HG03521 (cell line): ENCODE measurements around the gene SMAD9.
A peak's percentile ranks its signal among the peaks of the same experiment; 100 is the strongest.

Source experiments
- ATAC-seq: cut with Tn5 transposase; IDR thresholded peaks from one replicate; pipeline ENCODE4 v1.9.1; 2021; ENCODE audit warnings: mild to moderate bottlenecking, moderate library complexity; ENCODE audit not compliant: unreplicated experiment

The SMAD9 gene

DNA sequence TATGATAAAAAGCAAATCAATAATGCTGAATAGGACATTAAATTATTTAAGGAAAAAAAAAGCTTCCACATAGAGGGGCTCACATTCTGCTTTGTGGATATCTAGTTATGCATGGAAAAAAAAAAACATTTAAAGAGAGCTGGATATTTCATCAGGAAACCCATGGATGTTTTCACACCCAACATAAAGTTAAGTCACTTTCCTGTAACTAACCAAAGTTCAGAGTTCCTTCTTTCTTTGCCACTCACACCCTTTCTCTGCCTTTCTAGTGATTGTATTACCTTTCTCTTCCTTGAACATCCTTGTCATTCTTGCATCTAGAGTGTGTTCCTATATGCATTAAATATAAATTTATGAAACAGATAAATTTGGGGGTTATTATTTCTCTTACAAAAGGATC lies 53.8 kb downstream of the SMAD9 start:
- ATAC-seq = no peak

DNA sequence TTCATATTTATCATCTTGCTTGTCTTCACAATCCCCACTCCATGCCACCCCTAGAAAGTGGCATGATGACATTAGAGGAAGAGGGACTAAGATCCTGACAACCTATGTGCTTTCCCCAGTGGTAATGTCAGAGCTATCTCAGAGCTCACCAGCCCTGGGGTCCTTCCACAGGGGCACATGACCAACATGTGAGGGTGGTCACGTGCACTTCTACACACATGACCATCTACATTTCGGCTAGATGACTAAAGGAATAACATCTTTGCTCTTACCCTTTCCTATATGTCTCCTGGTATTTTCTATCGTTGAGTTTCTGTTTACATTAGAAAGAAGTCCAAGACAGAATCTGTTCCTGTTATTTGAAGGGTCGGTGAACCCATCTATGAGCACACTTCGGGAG lies 54.8 kb downstream of the SMAD9 start:
- no peak for ATAC-seq

GRCh38 chr13:36862722-36863121 lies 57.3 kb downstream of the SMAD9 start:
- ATAC-seq = no peak

DNA sequence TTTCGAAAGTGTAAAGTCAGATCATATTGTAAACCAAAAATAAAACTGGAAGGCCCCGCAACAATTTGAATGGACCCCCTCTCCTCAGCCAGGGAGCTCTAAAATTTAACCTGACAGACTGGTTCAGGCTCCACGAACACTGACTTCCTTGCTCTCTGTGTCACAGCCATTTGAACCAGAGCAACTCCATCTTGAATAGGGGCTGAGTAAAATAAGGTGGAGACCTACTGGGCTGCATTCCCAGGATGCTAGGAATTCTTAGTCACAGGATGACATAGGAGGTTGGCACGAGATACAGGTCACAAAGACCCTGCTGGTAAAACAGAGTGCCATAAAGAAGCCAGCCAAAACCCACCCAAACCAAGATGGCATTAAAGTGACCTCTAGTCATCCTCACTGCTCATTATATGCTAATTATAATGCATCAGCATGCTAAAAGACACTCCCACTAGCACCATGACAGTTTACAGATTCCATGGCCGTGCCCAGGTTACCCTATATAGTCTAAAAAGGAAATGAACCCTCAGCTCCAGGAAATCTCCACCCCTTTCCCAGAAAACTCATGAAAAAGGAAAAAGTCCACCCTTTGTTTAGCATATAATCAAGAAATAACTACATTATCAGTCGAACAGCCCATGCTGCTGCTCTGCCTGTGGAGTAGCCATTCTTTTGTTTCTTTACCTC lies 57.9 kb downstream of the SMAD9 start:
- no peak for ATAC-seq

GRCh38 chr13:36859259-36859658 lies 60.8 kb downstream of the SMAD9 start:
- ATAC-seq = no peak

DNA sequence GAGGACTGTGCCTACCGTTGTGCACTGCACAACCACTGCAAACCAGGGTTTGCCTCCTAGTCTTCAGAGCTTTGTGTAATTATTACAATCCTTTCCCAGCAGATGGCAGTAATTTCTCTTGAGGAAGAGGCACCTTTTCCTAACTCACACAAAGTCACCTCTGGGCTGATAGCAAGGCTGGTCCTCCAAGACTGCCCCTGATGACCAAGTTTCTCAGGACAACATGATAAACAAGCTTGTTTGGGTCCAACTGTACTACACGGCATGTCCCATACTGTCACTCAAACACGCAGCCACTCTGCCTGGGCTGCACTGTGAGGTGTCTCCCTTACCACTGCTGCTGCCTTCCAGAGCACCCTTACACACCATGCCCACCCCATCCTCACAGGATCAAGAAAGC lies 61.7 kb downstream of the SMAD9 start:
- ATAC-seq = peak; percentile 60

- ATAC-seq = no peak
Measured at GRCh38 chr13:36857253-36857652, 62.8 kb downstream of the SMAD9 start.

- ATAC-seq = no peak
Measured at GRCh38 chr13:36850790-36851438, 69.1 kb downstream of the SMAD9 start.

DNA sequence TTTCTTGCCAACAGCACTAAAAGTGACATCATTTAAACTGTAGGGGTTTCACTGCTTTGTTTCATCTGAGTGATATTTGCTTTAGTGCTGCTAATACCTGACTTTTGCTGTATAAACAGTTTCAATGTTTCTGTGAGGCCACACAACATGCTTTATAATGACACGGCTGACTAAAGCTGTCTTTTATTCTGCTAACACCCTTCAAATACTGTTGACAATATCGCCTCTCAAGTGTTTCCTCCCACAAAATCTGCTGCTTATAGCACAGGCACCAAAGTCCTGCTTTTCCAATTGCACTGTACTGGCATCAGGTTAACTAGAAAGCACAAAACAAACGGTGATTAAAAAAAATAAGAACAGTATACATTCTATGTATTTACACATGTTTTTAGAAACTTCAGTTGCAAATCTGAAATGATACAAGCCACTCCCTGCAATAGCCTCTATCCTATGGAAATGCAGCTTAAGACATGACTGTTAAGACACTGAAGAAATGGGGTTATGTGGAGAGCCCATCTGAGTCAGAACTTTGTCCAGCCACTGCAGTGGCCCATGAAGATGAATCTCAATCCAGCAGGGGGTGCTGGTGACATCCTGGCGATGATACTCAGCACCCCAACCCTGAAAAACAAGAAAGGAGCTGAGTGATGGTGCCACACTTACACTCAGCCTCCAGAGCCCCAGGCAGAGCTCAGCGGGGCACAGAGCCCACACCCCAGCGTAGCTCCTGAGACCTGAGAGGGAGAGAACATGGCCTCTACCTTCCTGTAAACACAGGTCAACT lies 71.6 kb downstream of the SMAD9 start:
- no peak for ATAC-seq

- no peak for ATAC-seq
Measured at GRCh38 chr13:36847606-36848005, 72.4 kb downstream of the SMAD9 start.

- no peak for ATAC-seq
Measured at GRCh38 chr13:36841391-36841790, 78.6 kb downstream of the SMAD9 start.

- ATAC-seq = no peak
Measured at GRCh38 chr13:36840718-36841250, 79.3 kb downstream of the SMAD9 start.

DNA sequence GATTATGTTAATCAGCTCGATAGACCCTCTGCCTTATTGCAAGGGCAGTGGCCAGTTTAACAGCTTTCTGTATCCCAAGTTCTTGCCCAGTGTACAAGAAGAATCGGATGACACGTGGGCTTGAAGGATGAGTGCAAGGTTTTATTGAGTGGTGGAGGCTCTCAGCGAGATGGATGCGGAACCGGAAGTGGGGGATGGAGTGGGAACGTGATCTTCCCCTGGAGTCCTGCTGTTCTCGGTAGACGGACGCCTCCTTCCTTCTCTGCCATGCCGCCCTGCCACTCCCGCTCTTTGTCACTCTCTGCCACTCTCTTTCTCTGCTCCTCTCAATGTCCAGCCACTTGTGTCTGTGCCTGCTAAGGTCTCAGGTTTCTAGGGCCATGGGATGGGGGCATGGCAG lies 80.1 kb downstream of the SMAD9 start:
- ATAC-seq = no peak

- no peak for ATAC-seq
Measured at GRCh38 chr13:36839281-36839680, 80.8 kb downstream of the SMAD9 start.

DNA sequence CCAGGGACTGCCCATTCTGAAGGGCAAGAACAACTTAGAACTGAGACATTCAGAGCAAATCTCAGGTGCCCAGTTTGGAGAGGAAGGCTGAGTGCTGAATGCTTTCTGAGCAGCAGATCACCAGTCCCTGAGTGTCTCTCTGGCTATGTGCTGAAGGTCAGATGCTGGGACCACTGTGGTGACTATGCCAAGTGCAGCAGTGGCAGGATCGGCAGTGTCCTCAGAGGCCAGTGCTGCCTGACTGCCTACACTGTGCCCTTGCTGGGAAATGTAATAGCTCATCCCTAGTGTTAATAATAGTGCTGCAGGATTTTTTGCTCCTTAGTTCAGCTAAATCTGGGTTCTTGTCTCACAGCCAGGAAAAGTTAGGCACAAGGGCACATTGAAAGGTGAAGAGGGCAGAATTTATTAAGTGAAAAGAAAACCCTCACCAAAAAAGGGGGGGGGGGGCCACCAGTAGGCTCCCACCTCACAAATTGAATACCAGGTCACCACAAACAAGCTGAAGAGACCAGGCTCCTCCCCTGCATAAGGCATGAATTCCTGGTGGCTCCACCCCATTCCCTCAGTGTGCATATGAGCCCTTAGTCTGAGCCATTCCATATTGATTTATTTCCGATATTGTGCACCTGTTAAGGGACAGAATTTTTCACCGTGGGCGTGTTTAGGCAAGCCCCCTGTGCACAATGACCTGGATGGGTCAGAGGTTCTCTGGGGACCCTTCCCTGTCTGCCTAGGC lies 82.5 kb downstream of the SMAD9 start:
- no peak for ATAC-seq

- no peak for ATAC-seq
Measured at GRCh38 chr13:36834299-36834698, 85.7 kb downstream of the SMAD9 start.

DNA sequence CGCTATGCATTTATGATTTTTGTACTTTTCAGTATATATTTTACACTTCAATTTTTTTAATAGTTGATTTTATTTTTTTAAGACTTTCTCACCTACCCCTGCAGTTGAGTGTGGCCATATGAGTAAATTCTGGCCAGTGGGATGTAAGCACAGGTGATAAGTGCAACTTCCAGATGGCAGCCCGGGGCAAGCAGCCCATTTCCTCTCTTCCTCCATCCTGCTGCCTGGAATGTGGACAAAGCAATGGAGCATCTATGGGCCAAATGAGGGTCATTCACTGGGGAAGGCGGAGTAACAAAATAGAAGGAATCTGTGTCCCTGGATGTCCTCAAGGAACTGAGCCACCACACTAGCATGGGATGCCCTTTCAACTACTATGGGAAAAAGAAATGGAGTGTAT lies 88.7 kb downstream of the SMAD9 start:
- ATAC-seq = no peak

DNA sequence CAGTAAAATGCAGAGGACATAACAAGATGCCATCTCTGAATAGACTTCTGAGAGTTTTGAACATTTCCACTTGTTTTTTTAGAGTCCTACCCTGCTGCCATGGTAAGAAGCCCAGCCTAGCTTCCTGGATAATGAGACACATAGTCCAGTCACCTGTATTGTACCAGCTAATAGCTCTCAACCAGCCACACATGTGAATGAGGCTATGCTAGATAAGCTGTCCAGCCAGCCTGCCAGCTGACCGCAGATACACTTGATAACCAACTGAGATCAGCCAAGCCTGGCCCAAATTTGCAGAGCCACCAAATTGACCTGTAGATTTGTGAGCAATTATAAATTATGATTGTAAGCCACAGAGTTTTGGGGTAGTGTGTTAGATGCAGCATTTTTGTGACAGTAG lies 90.3 kb downstream of the SMAD9 start:
- no peak for ATAC-seq

GRCh38 chr13:36822785-36823184 lies 97.3 kb downstream of the SMAD9 start:
- ATAC-seq = no peak

DNA sequence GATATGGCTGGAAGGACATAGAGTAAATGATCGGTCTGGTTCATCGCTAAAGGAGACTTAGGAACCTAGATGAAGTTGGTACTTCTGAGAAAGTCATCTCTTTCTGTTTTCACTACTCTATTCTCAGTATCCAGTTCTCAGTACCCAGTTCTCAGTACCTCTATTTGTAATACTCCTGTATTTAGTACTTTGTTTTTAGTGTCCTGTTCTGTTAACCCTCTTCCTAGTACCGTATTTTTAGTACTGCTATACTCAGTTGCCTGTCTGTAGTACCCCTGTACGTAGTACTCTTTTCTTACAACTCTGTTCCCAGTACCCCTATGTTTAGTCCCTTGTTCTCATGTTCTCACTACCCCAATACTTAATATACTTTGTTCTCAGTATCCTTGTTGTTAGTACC lies 99.8 kb downstream of the SMAD9 start:
- peak; percentile 34 for ATAC-seq

DNA sequence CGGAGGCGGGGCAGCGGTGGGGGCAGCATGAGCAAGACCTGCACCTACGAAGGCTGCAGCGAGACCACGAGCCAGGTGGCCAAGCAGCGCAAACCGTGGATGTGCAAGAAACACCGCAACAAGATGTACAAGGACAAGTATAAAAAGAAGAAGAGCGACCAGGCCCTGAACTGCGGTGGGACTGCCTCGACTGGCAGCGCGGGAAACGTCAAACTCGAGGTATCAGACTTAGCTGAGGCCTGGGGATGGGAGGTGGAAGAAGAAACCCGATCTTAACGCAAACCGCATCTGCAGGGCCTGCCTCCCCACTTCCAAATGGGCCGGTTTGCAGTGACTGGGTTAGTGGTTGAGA lies 100.3 kb downstream of the SMAD9 start:
- ATAC-seq = peak; percentile 17
